SK-N-SH treated with all-trans-retinoic acid at 6 μM for 48 hours (cell line): ENCODE data around the gene RAMACL.

ENCODE experiments used
- ATAC-seq: fragments of 200-7000 bp; cut with Tn5 transposase; 3 replicates; pipeline ENCODE4 v1.9.1; 2020; ENCODE audit warnings: mild to moderate bottlenecking, moderate library complexity
- BACH2 ChIP-seq: fragments of 250-450 bp; sonication (Bioruptor Pico); IDR thresholded peaks from 2 replicates; pipeline ENCODE4 v1.9.0; 2021; ENCODE audit warnings: mild to moderate bottlenecking, borderline replicate concordance
- CREB5 ChIP-seq: fragments of 250-450 bp; sonication (Bioruptor Pico); IDR thresholded peaks from 2 replicates; pipeline ENCODE4 v1.5.1; 2020; ENCODE audit warnings: low read depth, mild to moderate bottlenecking, moderate library complexity
- CSDC2 ChIP-seq: fragments of 250-450 bp; sonication (Bioruptor Pico); IDR thresholded peaks from 2 replicates; pipeline ENCODE4 v1.5.0; 2020; ENCODE audit warnings: mild to moderate bottlenecking, moderate library complexity
- CSRNP3 ChIP-seq: fragments of 250-450 bp; sonication (Bioruptor Pico); IDR thresholded peaks from 2 replicates; pipeline ENCODE4 v1.5.1; 2021; ENCODE audit warnings: mild to moderate bottlenecking, moderate library complexity
- ESRRG ChIP-seq: fragments of 250-450 bp; sonication (Bioruptor Pico); IDR thresholded peaks from 2 replicates; pipeline ENCODE4 v1.6.1; 2021; ENCODE audit warnings: mild to moderate bottlenecking
- GLIS3 ChIP-seq: fragments of 250-450 bp; sonication (Bioruptor Pico); IDR thresholded peaks from 2 replicates; pipeline ENCODE4 v1.5.0; 2020; ENCODE audit warnings: mild to moderate bottlenecking, moderate library complexity
- ISL1 ChIP-seq: fragments of 250-450 bp; sonication (Bioruptor Pico); IDR thresholded peaks from 2 replicates; pipeline ENCODE4 v2.1.2; 2022; ENCODE audit warnings: mild to moderate bottlenecking, moderate library complexity
- OSR1 ChIP-seq: fragments of 250-450 bp; sonication (Bioruptor Pico); IDR thresholded peaks from 2 replicates; pipeline ENCODE4 v1.8.0; 2022; ENCODE audit warnings: moderate library complexity, mild to moderate bottlenecking, inconsistent platforms
- PATZ1 ChIP-seq: fragments of 250-450 bp; sonication (Bioruptor Pico); IDR thresholded peaks from 2 replicates; pipeline ENCODE4 v1.8.0; 2020; ENCODE audit warnings: mild to moderate bottlenecking, moderate library complexity, borderline replicate concordance
- POU6F1 ChIP-seq: fragments of 250-450 bp; sonication (Bioruptor Pico); IDR thresholded peaks from 2 replicates; pipeline ENCODE4 v1.8.0; 2021; ENCODE audit warnings: low read depth, mild to moderate bottlenecking, moderate library complexity, borderline replicate concordance
- PPARA ChIP-seq: fragments of 250-450 bp; sonication (Bioruptor Pico); IDR thresholded peaks from 2 replicates; pipeline ENCODE4 v1.5.0; 2020; ENCODE audit warnings: mild to moderate bottlenecking, borderline replicate concordance
- TCF4 ChIP-seq: fragments of 250-450 bp; sonication (Bioruptor Pico); IDR thresholded peaks from 2 replicates; pipeline ENCODE4 v1.8.0; 2021; ENCODE audit warnings: mild to moderate bottlenecking, moderate library complexity, borderline replicate concordance
- ZFP3 ChIP-seq: fragments of 250-450 bp; sonication (Bioruptor Pico); IDR thresholded peaks from 2 replicates; pipeline ENCODE4 v1.5.0; 2020; ENCODE audit warnings: mild to moderate bottlenecking, moderate library complexity
- ZFP30 ChIP-seq: fragments of 450-650 bp; formaldehyde crosslinking; IDR thresholded peaks from 2 replicates; pipeline ENCODE4 v1.5.0; 2022; ENCODE audit warnings: mild to moderate bottlenecking, moderate library complexity
- ZNF565 ChIP-seq: fragments of 450-650 bp; formaldehyde crosslinking; conservative IDR thresholded peaks from 2 replicates; pipeline ENCODE4 v1.5.0; 2020; ENCODE audit warnings: low read depth, mild to moderate bottlenecking, moderate library complexity
- ZNF70 ChIP-seq: fragments of 450-650 bp; formaldehyde crosslinking; IDR thresholded peaks from 2 replicates; pipeline ENCODE4 v1.5.0; 2020; ENCODE audit warnings: mild to moderate bottlenecking, moderate library complexity
- ZNF8 ChIP-seq: fragments of 450-650 bp; formaldehyde crosslinking; IDR thresholded peaks from 2 replicates; pipeline ENCODE4 v1.5.0; 2020; ENCODE audit warnings: mild to moderate bottlenecking, moderate library complexity

The RAMACL gene

GRCh38 chr6:166546653-166547052 lies 39.8 kb downstream of the RAMACL start (continued):
- TF ChIP-seq PATZ1 (CRISPR knock-in tag) (no peak), OSR1 (CRISPR knock-in tag) (no peak), CSRNP3 (CRISPR knock-in tag) (no peak), ESRRG (CRISPR knock-in tag) (no peak), ZFP3 (CRISPR knock-in tag) (no peak), ZNF70 (CRISPR knock-in tag) (no peak), ZNF8 (CRISPR knock-in tag) (no peak), GLIS3 (no peak)

GRCh38 chr6:166545156-166546034 lies 41.1 kb downstream of the RAMACL start:
- no peak for ATAC-seq
- TF ChIP-seq TCF4 (CRISPR knock-in tag) (no peak), POU6F1 (no peak), BACH2 (CRISPR knock-in tag) (no peak), ZNF8 (CRISPR knock-in tag) (no peak), GLIS3 (no peak), PPARA (no peak), ZFP30 (CRISPR knock-in tag) (no peak), ZNF565 (CRISPR knock-in tag) (no peak)

GRCh38 chr6:166544296-166544605 lies 42.2 kb downstream of the RAMACL start:
- no peak for TF ChIP-seq PATZ1 (CRISPR knock-in tag)
- TF ChIP-seq ISL1 (CRISPR knock-in tag), result no peak
- TF ChIP-seq BACH2 (CRISPR knock-in tag), result no peak
- no peak for TF ChIP-seq CREB5 (CRISPR knock-in tag)
- TF ChIP-seq OSR1 (CRISPR knock-in tag), result no peak
- TF ChIP-seq POU6F1, result no peak
- no peak for TF ChIP-seq CSDC2 (CRISPR knock-in tag)
- no peak for TF ChIP-seq ZFP30 (CRISPR knock-in tag)
- no peak for TF ChIP-seq PPARA
- TF ChIP-seq, all 23 proteins: peak for 0
- no peak for ATAC-seq
